GM12892 (cell line): ENCODE measurements around the gene IL21R.
A peak's percentile ranks its signal among the peaks of the same experiment; 100 is the strongest.

Experiments
- POLR2A ChIP-seq: IDR thresholded peaks from 2 replicates; pipeline ENCODE4 v1.6.1; 2011; ENCODE audit warnings: low read depth, low read length, control low read depth
- POLR2AphosphoS5 ChIP-seq: IDR thresholded peaks from 2 replicates; pipeline ENCODE4 v1.6.1; 2011; ENCODE audit warnings: low read depth, low read length, control low read depth
- TAF1 ChIP-seq: IDR thresholded peaks from 2 replicates; pipeline ENCODE4 v1.6.1; 2011; ENCODE audit warnings: low read depth, mild to moderate bottlenecking, control low read depth, low read length, borderline replicate concordance

GRCh38 chr16:27401768-27402568, at the start of gene IL21R:
- TF ChIP-seq POLR2AphosphoS5 = peak; percentile 93
- peak; percentile 96 for TF ChIP-seq POLR2A
- peak; percentile 74 for TF ChIP-seq TAF1
